WERI-Rb-1 (cell line): Measurements from ENCODE around the gene GPRC5A.
A peak's percentile ranks its signal among the peaks of the same experiment; 100 is the strongest.

Source experiments
- DNase-seq: peaks from one replicate; pipeline ENCODE4 v3.0.0-alpha.2; 2020
- H3K27ac ChIP-seq: fragments of 250-450 bp; sonication (Bioruptor Pico); 2 replicates; pipeline ENCODE4 v1.5.1; 2020; ENCODE audit warnings: mild to moderate bottlenecking, moderate library complexity
- H3K27me3 ChIP-seq: fragments of 250-450 bp; sonication (Bioruptor Pico); 2 replicates; pipeline ENCODE4 v1.5.1; 2021; ENCODE audit warnings: mild to moderate bottlenecking, low read depth, moderate library complexity; ENCODE audit not compliant: insufficient read depth, severe bottlenecking
- H3K36me3 ChIP-seq: fragments of 250-450 bp; sonication (Bioruptor Pico); 2 replicates; pipeline ENCODE4 v1.5.1; 2020; ENCODE audit warnings: mild to moderate bottlenecking, moderate library complexity
- H3K4me3 ChIP-seq: 2 replicates; pipeline ENCODE4 v1.5.1; 2011; ENCODE audit warnings: low read depth, mild to moderate bottlenecking, control low read depth, low read length
- H3K9me3 ChIP-seq: fragments of 250-450 bp; sonication (Bioruptor Pico); 2 replicates; pipeline ENCODE4 v1.5.1; 2021; ENCODE audit warnings: mild to moderate bottlenecking, moderate library complexity; ENCODE audit not compliant: severe bottlenecking
- TF ChIP-seq, protein P1 (sequence below): IDR thresholded peaks from 2 replicates; pipeline ENCODE4 v1.5.1; 2011; ENCODE audit warnings: low read depth, mild to moderate bottlenecking, control low read depth, inconsistent platforms, low read length

The GPRC5A gene

DNA sequence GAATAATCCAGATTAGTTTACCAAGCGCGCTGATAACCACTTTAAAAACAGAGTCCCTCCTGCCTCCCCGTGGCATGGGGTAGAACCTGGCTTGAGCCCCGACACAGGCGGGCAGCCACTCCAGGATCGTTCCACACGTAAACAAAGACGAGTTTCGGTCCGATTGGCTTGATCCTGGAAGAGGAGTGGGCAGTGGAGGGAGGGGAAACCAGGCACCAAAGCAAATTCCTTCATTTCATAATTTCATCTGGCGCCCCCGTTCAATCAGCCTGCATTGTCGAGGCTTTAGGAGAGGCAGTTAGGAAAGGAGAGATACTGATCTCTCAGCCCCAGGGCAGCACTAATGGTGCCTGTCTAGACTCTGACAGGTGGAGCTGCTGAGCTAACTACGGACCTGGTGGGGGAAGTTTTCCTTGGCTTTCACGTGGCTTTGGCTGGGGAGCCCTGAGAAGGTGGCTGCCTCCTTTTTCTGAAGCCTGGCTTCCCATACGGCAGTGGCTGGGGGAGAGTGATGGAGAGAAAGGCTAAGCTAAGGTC lies 751 bp upstream of the GPRC5A start:
- DNase-seq: peak; percentile 75
- TF ChIP-seq, protein P1, sequence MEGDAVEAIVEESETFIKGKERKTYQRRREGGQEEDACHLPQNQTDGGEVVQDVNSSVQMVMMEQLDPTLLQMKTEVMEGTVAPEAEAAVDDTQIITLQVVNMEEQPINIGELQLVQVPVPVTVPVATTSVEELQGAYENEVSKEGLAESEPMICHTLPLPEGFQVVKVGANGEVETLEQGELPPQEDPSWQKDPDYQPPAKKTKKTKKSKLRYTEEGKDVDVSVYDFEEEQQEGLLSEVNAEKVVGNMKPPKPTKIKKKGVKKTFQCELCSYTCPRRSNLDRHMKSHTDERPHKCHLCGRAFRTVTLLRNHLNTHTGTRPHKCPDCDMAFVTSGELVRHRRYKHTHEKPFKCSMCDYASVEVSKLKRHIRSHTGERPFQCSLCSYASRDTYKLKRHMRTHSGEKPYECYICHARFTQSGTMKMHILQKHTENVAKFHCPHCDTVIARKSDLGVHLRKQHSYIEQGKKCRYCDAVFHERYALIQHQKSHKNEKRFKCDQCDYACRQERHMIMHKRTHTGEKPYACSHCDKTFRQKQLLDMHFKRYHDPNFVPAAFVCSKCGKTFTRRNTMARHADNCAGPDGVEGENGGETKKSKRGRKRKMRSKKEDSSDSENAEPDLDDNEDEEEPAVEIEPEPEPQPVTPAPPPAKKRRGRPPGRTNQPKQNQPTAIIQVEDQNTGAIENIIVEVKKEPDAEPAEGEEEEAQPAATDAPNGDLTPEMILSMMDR: peak; percentile 43; the same call in 1 of the 2 replicates
- Histone ChIP-seq H3K9me3 (no peaks in the 10 kb centered on the region), H3K27me3 (no peaks in the 10 kb centered on the region), H3K36me3 (no peaks in the 10 kb centered on the region), H3K4me3 (peak overlapping the region; percentile 80), H3K27ac (peak overlapping the region; percentile 87)

DNA sequence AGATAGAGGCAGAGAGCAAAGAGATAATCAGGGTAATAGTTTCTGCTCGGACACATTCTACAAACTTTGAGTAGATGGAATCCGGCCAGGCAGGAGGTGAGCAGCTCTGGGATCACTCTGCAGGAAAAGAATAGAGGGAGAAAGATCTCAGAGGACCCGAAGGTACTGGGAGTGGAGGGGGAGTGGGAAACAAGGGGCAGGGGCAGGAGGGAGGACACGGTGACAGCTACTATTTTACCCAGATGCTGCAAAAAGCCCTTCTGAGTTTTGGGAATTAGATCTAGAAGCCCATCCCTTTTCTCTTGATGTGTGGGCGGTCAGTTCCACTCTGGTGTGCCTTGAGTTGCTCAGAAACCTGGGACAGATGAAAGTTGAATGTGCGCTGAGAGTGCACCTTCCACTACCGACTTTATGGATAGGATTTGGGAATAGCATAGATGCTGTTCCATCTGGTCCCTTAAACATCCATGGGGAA lies 556 bp downstream of the GPRC5A start:
- H3K36me3 ChIP-seq: no peaks in the 10 kb centered on the region
- H3K4me3 ChIP-seq: peak overlapping the region; percentile 80
- no peaks in the 10 kb centered on the region for H3K27me3 ChIP-seq
- peak overlapping the region; percentile 87 for H3K27ac ChIP-seq
- H3K9me3 ChIP-seq: no peaks in the 10 kb centered on the region
- TF ChIP-seq, protein P1: no peak
- DNase-seq: no peak

DNA sequence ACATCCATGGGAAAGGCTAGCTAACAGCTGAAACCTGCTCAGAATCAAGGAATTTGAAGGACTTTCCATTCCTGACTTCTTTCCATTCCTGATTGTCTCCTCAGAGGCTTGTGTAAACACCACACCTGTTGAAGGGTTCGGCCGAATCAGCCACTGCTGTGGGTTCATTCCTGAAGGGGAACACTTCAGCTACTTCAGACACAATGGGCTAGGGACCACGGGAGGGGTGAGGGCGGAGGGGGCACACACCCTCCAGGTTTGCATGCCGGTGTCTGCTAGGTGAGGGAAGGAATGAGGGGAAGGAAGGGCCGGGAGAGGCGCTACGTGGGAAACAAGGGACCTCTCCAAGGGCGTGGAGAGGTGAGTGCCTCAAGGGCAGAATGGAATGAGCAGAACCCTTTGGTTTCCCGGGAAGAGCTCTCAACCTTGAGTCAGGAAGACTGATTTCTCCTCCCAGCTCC lies 1.3 kb downstream of the GPRC5A start:
- Histone ChIP-seq H3K4me3 (no peak overlapping the region), H3K27me3 (no peaks in the 10 kb centered on the region), H3K27ac (no peak overlapping the region), H3K9me3 (no peaks in the 10 kb centered on the region), H3K36me3 (no peaks in the 10 kb centered on the region)
- no peak for DNase-seq
- TF ChIP-seq, protein P1: no peak

GRCh38 chr12:12893438-12893837 lies 2.1 kb downstream of the GPRC5A start:
- Histone ChIP-seq H3K36me3 (no peaks in the 10 kb centered on the region), H3K9me3 (no peaks in the 10 kb centered on the region), H3K27ac (no peak overlapping the region), H3K27me3 (no peaks in the 10 kb centered on the region), H3K4me3 (no peak overlapping the region)
- DNase-seq: no peak
- TF ChIP-seq, protein P1: no peak

DNA sequence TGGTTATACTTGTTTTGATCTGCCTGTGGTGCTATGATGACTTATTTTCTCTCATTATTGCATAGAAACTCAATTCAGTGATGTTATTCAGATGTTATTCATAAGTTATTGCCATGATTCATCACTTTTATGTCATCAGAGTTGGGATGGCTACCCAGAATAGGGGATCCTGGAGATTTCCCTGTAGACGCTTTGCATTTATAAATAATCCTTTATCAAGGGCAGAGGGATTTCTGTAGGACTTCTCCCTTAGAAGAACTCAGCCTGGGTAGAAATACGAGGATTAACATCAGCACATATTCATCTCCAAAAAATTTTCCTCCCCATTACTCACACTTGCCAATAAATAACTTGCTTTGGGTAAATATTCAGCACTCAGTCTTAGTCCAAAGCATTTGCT lies 4.9 kb downstream of the GPRC5A start:
- TF ChIP-seq, protein P1: no peak
- no peak overlapping the region for H3K4me3 ChIP-seq

GRCh38 chr12:12897302-12897701 lies 5.9 kb downstream of the GPRC5A start:
- Histone ChIP-seq H3K36me3 (no peaks in the 10 kb centered on the region), H3K4me3 (no peak overlapping the region), H3K27me3 (no peaks in the 10 kb centered on the region), H3K27ac (no peak overlapping the region), H3K9me3 (no peaks in the 10 kb centered on the region)
- no peak for DNase-seq
- TF ChIP-seq, protein P1: no peak

More for the DNA sequence above, 4.9 kb downstream of the GPRC5A start:
- Histone ChIP-seq H3K27ac (no peak overlapping the region), H3K27me3 (no peaks in the 10 kb centered on the region), H3K36me3 (no peaks in the 10 kb centered on the region), H3K9me3 (no peaks in the 10 kb centered on the region)
- DNase-seq: no peak
